Effector CD8-positive, alpha-beta T cell (primary cell): ENCODE data around the gene COBL.

ENCODE experiments used
- DNase-seq: peaks from one replicate; lab custom pipeline; 2025; lab: John Stamatoyannopoulos, UW

COBL gene

GRCh38 chr7:51276967-51277366 lies 39.6 kb downstream of the COBL start:
- no peak for DNase-seq

- DNase-seq = no peak
These were observed 40.5 kb downstream of the COBL start for GRCh38 chr7:51276091-51276605.

GRCh38 chr7:51275532-51275931 lies 41.1 kb downstream of the COBL start:
- DNase-seq = no peak

GRCh38 chr7:51274955-51275354 lies 41.7 kb downstream of the COBL start:
- no peak for DNase-seq

GRCh38 chr7:51274001-51274400 lies 42.6 kb downstream of the COBL start:
- DNase-seq = no peak

- DNase-seq = no peak
These were observed 43.2 kb downstream of the COBL start for GRCh38 chr7:51273360-51273759.

- no peak for DNase-seq
These were observed 45.6 kb downstream of the COBL start for GRCh38 chr7:51270965-51271364.

GRCh38 chr7:51269911-51270310 lies 46.7 kb downstream of the COBL start:
- DNase-seq = no peak

GRCh38 chr7:51269321-51269720 lies 47.3 kb downstream of the COBL start:
- no peak for DNase-seq

- no peak for DNase-seq
These were observed 47.8 kb downstream of the COBL start for GRCh38 chr7:51268859-51269258.

- DNase-seq = no peak
These were observed 49.4 kb downstream of the COBL start for GRCh38 chr7:51267169-51267568.

GRCh38 chr7:51265066-51265907 lies 51.3 kb downstream of the COBL start:
- no peak for DNase-seq

GRCh38 chr7:51263631-51264484 lies 52.8 kb downstream of the COBL start:
- no peak for DNase-seq

- DNase-seq = no peak
These were observed 53.6 kb downstream of the COBL start for GRCh38 chr7:51262796-51263531.

- DNase-seq = no peak
These were observed 54.4 kb downstream of the COBL start for GRCh38 chr7:51261950-51262795.

GRCh38 chr7:51261117-51261835 lies 55.3 kb downstream of the COBL start:
- no peak for DNase-seq

GRCh38 chr7:51260516-51260915 lies 56.1 kb downstream of the COBL start:
- DNase-seq = no peak

GRCh38 chr7:51259766-51260165 lies 56.8 kb downstream of the COBL start:
- DNase-seq = no peak

GRCh38 chr7:51256916-51257315 lies 59.7 kb downstream of the COBL start:
- DNase-seq = no peak

- DNase-seq = no peak
These were observed 60.3 kb downstream of the COBL start for GRCh38 chr7:51256209-51256781.
